Stimulated activated CD8-positive, alpha-beta memory T cell treated with anti-CD3 and anti-CD28 coated beads, Interleukin-12 subunit alpha, Interleukin-12 subunit beta, amount 100 ng/mL, for 24 hours (primary cell): ENCODE measurements around the gene RTL5.

Experiments used
- DNase-seq: peaks from one replicate; pipeline ENCODE4 v3.0.0-alpha.2; 2020; ENCODE audit errors: extremely low read depth

Gene RTL5

GRCh38 chrX:72078411-72078810 is 53.3 kb downstream of the RTL5 start:
- DNase-seq = no peak
